ENCODE results near the gene NYNRIN.

The NYNRIN gene

GRCh38 chr14:24414077-24414476 is 15.3 kb downstream of the NYNRIN start:
- Histone ChIP-seq H3K27me3 (ENCODE audit: control insufficient read depth in 1 of 2, insufficient read depth in 2 of 2, low read length in 2 of 2) (no peaks in the 10 kb centered on the region), H3K4me3 (ENCODE audit: low read depth in 1 of 2, low read length in 2 of 2) (no peak overlapping the region), H3K9ac (ENCODE audit: low read depth in 1 of 2, low read length in 2 of 2) (no peak overlapping the region), H3K9me3 (ENCODE audit: control insufficient read depth in 1 of 2, low read length in 2 of 2) (no peaks in the 10 kb centered on the region), H3K27ac (ENCODE audit: low read depth, low read length) (no peak overlapping the region), H3K36me3 (ENCODE audit: control insufficient read depth in 1 of 2, insufficient read depth in 2 of 2, low read length in 2 of 2) (peaks cover 0 to 35% of the 10 kb centered on the region in 2 donors), H3K4me1 (ENCODE audit: control insufficient read depth in 1 of 2, insufficient read depth in 2 of 2, low read length in 2 of 2) (peaks cover 9 to 10% of the 10 kb centered on the region in 2 donors)

GRCh38 chr14:24414732-24415420 is 16.1 kb downstream of the NYNRIN start:
- H3K4me1 ChIP-seq (ENCODE audit: control insufficient read depth in 1 of 2, insufficient read depth in 2 of 2, low read length in 2 of 2) = peaks cover 11 to 12% of the 10 kb centered on the region in 2 donors
- no peaks in the 10 kb centered on the region for H3K9me3 ChIP-seq (ENCODE audit: control insufficient read depth in 1 of 2, low read length in 2 of 2)
- no peak overlapping the region for H3K27ac ChIP-seq (ENCODE audit: low read depth, low read length)
- H3K9ac ChIP-seq (ENCODE audit: low read depth in 1 of 2, low read length in 2 of 2) = no peak overlapping the region
- no peaks in the 10 kb centered on the region for H3K27me3 ChIP-seq (ENCODE audit: control insufficient read depth in 1 of 2, insufficient read depth in 2 of 2, low read length in 2 of 2)
- peaks cover 0 to 28% of the 10 kb centered on the region in 2 donors for H3K36me3 ChIP-seq (ENCODE audit: control insufficient read depth in 1 of 2, insufficient read depth in 2 of 2, low read length in 2 of 2)
- H3K4me3 ChIP-seq (ENCODE audit: low read depth in 1 of 2, low read length in 2 of 2) = no peak overlapping the region

GRCh38 chr14:24415421-24416253 is 16.8 kb downstream of the NYNRIN start:
- peaks cover 0 to 27% of the 10 kb centered on the region in 2 donors for H3K36me3 ChIP-seq (ENCODE audit: control insufficient read depth in 1 of 2, insufficient read depth in 2 of 2, low read length in 2 of 2)
- H3K9me3 ChIP-seq (ENCODE audit: control insufficient read depth in 1 of 2, low read length in 2 of 2) = no peaks in the 10 kb centered on the region
- no peak overlapping the region for H3K4me3 ChIP-seq (ENCODE audit: low read depth in 1 of 2, low read length in 2 of 2)
- peaks cover 11 to 12% of the 10 kb centered on the region in 2 donors for H3K4me1 ChIP-seq (ENCODE audit: control insufficient read depth in 1 of 2, insufficient read depth in 2 of 2, low read length in 2 of 2)
- no peak overlapping the region for H3K27ac ChIP-seq (ENCODE audit: low read depth, low read length)
- no peak overlapping the region for H3K9ac ChIP-seq (ENCODE audit: low read depth in 1 of 2, low read length in 2 of 2)
- H3K27me3 ChIP-seq (ENCODE audit: control insufficient read depth in 1 of 2, insufficient read depth in 2 of 2, low read length in 2 of 2) = no peaks in the 10 kb centered on the region

GRCh38 chr14:24416254-24416931 is 17.6 kb downstream of the NYNRIN start:
- Histone ChIP-seq H3K4me3 (ENCODE audit: low read depth in 1 of 2, low read length in 2 of 2) (no peak overlapping the region), H3K27ac (ENCODE audit: low read depth, low read length) (no peak overlapping the region), H3K36me3 (ENCODE audit: control insufficient read depth in 1 of 2, insufficient read depth in 2 of 2, low read length in 2 of 2) (peaks cover 0 to 24% of the 10 kb centered on the region in 2 donors), H3K27me3 (ENCODE audit: control insufficient read depth in 1 of 2, insufficient read depth in 2 of 2, low read length in 2 of 2) (no peaks in the 10 kb centered on the region), H3K9ac (ENCODE audit: low read depth in 1 of 2, low read length in 2 of 2) (no peak overlapping the region), H3K9me3 (ENCODE audit: control insufficient read depth in 1 of 2, low read length in 2 of 2) (no peaks in the 10 kb centered on the region), H3K4me1 (ENCODE audit: control insufficient read depth in 1 of 2, insufficient read depth in 2 of 2, low read length in 2 of 2) (peaks cover 11 to 12% of the 10 kb centered on the region in 2 donors)

GRCh38 chr14:24416932-24417619 is 18.3 kb downstream of the NYNRIN start:
- Histone ChIP-seq H3K9me3 (ENCODE audit: control insufficient read depth in 1 of 2, low read length in 2 of 2) (no peaks in the 10 kb centered on the region), H3K9ac (ENCODE audit: low read depth in 1 of 2, low read length in 2 of 2) (no peak overlapping the region), H3K27me3 (ENCODE audit: control insufficient read depth in 1 of 2, insufficient read depth in 2 of 2, low read length in 2 of 2) (no peaks in the 10 kb centered on the region), H3K27ac (ENCODE audit: low read depth, low read length) (no peak overlapping the region), H3K4me3 (ENCODE audit: low read depth in 1 of 2, low read length in 2 of 2) (no peak overlapping the region), H3K36me3 (ENCODE audit: control insufficient read depth in 1 of 2, insufficient read depth in 2 of 2, low read length in 2 of 2) (peaks cover 0 to 24% of the 10 kb centered on the region in 2 donors), H3K4me1 (ENCODE audit: control insufficient read depth in 1 of 2, insufficient read depth in 2 of 2, low read length in 2 of 2) (peaks cover 12% of the 10 kb centered on the region in 2 donors)

GRCh38 chr14:24417832-24418491 is 19.2 kb downstream of the NYNRIN start:
- Histone ChIP-seq H3K27me3 (ENCODE audit: control insufficient read depth in 1 of 2, insufficient read depth in 2 of 2, low read length in 2 of 2) (no peaks in the 10 kb centered on the region), H3K4me1 (ENCODE audit: control insufficient read depth in 1 of 2, insufficient read depth in 2 of 2, low read length in 2 of 2) (peaks cover 18 to 20% of the 10 kb centered on the region in 2 donors), H3K27ac (ENCODE audit: low read depth, low read length) (no peak overlapping the region), H3K4me3 (ENCODE audit: low read depth in 1 of 2, low read length in 2 of 2) (no peak overlapping the region), H3K36me3 (ENCODE audit: control insufficient read depth in 1 of 2, insufficient read depth in 2 of 2, low read length in 2 of 2) (peaks cover 0 to 18% of the 10 kb centered on the region in 2 donors), H3K9me3 (ENCODE audit: control insufficient read depth in 1 of 2, low read length in 2 of 2) (no peaks in the 10 kb centered on the region), H3K9ac (ENCODE audit: low read depth in 1 of 2, low read length in 2 of 2) (no peak overlapping the region)

GRCh38 chr14:24418492-24418873 is 19.7 kb downstream of the NYNRIN start:
- no peak overlapping the region for H3K27ac ChIP-seq (ENCODE audit: low read depth, low read length)
- H3K4me3 ChIP-seq (ENCODE audit: low read depth in 1 of 2, low read length in 2 of 2) = no peak overlapping the region
- H3K27me3 ChIP-seq (ENCODE audit: control insufficient read depth in 1 of 2, insufficient read depth in 2 of 2, low read length in 2 of 2) = no peaks in the 10 kb centered on the region
- H3K9me3 ChIP-seq (ENCODE audit: control insufficient read depth in 1 of 2, low read length in 2 of 2) = no peaks in the 10 kb centered on the region
- peaks cover 0 to 14% of the 10 kb centered on the region in 2 donors for H3K36me3 ChIP-seq (ENCODE audit: control insufficient read depth in 1 of 2, insufficient read depth in 2 of 2, low read length in 2 of 2)
- H3K4me1 ChIP-seq (ENCODE audit: control insufficient read depth in 1 of 2, insufficient read depth in 2 of 2, low read length in 2 of 2) = peaks cover 20 to 23% of the 10 kb centered on the region in 2 donors
- no peak overlapping the region for H3K9ac ChIP-seq (ENCODE audit: low read depth in 1 of 2, low read length in 2 of 2)

- no peaks in the 10 kb centered on the region for H3K36me3 ChIP-seq (ENCODE audit: control insufficient read depth in 1 of 2, insufficient read depth in 2 of 2, low read length in 2 of 2)
- H3K9me3 ChIP-seq (ENCODE audit: control insufficient read depth in 1 of 2, low read length in 2 of 2) = no peaks in the 10 kb centered on the region
- H3K27me3 ChIP-seq (ENCODE audit: control insufficient read depth in 1 of 2, insufficient read depth in 2 of 2, low read length in 2 of 2) = no peaks in the 10 kb centered on the region
- H3K27ac ChIP-seq (ENCODE audit: low read depth, low read length) = no peak overlapping the region
- H3K4me3 ChIP-seq (ENCODE audit: low read depth in 1 of 2, low read length in 2 of 2) = no peak overlapping the region
- H3K9ac ChIP-seq (ENCODE audit: low read depth in 1 of 2, low read length in 2 of 2) = no peak overlapping the region
- H3K4me1 ChIP-seq (ENCODE audit: control insufficient read depth in 1 of 2, insufficient read depth in 2 of 2, low read length in 2 of 2) = peaks cover 36 to 38% of the 10 kb centered on the region in 2 donors
These were observed 23.5 kb downstream of the NYNRIN start for GRCh38 chr14:24422261-24422660.

GRCh38 chr14:24422694-24423601 is 24.1 kb downstream of the NYNRIN start:
- no peaks in the 10 kb centered on the region for H3K27me3 ChIP-seq (ENCODE audit: control insufficient read depth in 1 of 2, insufficient read depth in 2 of 2, low read length in 2 of 2)
- peaks cover 42 to 43% of the 10 kb centered on the region in 2 donors for H3K4me1 ChIP-seq (ENCODE audit: control insufficient read depth in 1 of 2, insufficient read depth in 2 of 2, low read length in 2 of 2)
- H3K9me3 ChIP-seq (ENCODE audit: control insufficient read depth in 1 of 2, low read length in 2 of 2) = no peaks in the 10 kb centered on the region
- peak overlapping the region; percentile 49 to 53 for H3K9ac ChIP-seq (ENCODE audit: low read depth in 1 of 2, low read length in 2 of 2)
- H3K27ac ChIP-seq (ENCODE audit: low read depth, low read length) = peak overlapping the region; percentile 62
- no peaks in the 10 kb centered on the region for H3K36me3 ChIP-seq (ENCODE audit: control insufficient read depth in 1 of 2, insufficient read depth in 2 of 2, low read length in 2 of 2)
- peak overlapping the region; percentile 59 to 71 for H3K4me3 ChIP-seq (ENCODE audit: low read depth in 1 of 2, low read length in 2 of 2)

All from duodenal mucosa (tissue), 2 donors.